ENCODE measurements around the gene SYNE2. TPM values are rescaled to one million over a fixed set of nuclear protein-coding genes. Genes with fewer than 3 reads are reported as not detected.
A peak's percentile ranks its signal among the peaks of the same experiment; 100 is the strongest.

The SYNE2 gene
- total RNA-seq, 1 donor from 2014 or later = 28.4 TPM

- DNase-seq (ENCODE audit: extremely low spot score, unreplicated experiment) = no peak
- peaks cover 3% of the 10 kb centered on the region for H3K36me3 Mint-ChIP-seq (ENCODE audit: unreplicated experiment)
- TF ChIP-seq CTCF (IDR thresholded peaks at IDR 0.05) = no peak
- no peaks in the 10 kb centered on the region for H3K9me3 Mint-ChIP-seq (ENCODE audit: unreplicated experiment)
- peak overlapping the region; percentile 89 for H3K27ac Mint-ChIP-seq (ENCODE audit: unreplicated experiment)
- no peak overlapping the region for H3K4me3 Mint-ChIP-seq (ENCODE audit: unreplicated experiment)
- H3K27me3 Mint-ChIP-seq (ENCODE audit: unreplicated experiment) = no peaks in the 10 kb centered on the region
- peaks cover 66% of the 10 kb centered on the region for H3K4me1 Mint-ChIP-seq (ENCODE audit: unreplicated experiment)
Measured at GRCh38 chr14:63897721-63898163, 44.9 kb downstream of the SYNE2 start.

DNA sequence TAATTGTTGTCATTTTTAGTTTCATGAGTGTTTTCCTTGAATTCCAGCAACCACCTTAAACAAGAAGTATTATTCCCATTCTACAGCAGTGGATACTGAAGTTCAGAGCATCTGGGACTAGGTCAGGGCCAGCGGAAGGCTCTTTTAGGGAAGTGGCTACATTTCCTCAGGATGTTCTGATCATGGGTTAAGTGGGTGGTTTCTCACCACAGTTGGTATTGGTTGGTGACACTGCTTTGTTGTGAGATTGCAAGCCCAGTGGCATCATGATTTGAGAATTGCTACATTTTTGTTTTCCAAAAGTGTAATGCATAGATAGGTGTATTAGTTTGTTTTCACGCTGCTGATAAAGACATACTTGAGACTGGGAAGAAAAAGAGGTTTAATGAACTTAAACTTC is 47.1 kb downstream of the SYNE2 start:
- TF ChIP-seq CTCF (IDR thresholded peaks at IDR 0.05) = no peak
- peaks cover 5% of the 10 kb centered on the region for H3K9me3 Mint-ChIP-seq (ENCODE audit: unreplicated experiment)
- H3K4me1 Mint-ChIP-seq (ENCODE audit: unreplicated experiment) = peaks cover 47% of the 10 kb centered on the region
- no peaks in the 10 kb centered on the region for H3K27me3 Mint-ChIP-seq (ENCODE audit: unreplicated experiment)
- DNase-seq (ENCODE audit: extremely low spot score, unreplicated experiment) = no peak
- no peak overlapping the region for H3K27ac Mint-ChIP-seq (ENCODE audit: unreplicated experiment)
- H3K4me3 Mint-ChIP-seq (ENCODE audit: unreplicated experiment) = no peak overlapping the region
- peaks cover 7% of the 10 kb centered on the region for H3K36me3 Mint-ChIP-seq (ENCODE audit: unreplicated experiment)

- no peak for TF ChIP-seq CTCF (IDR thresholded peaks at IDR 0.05)
- H3K36me3 Mint-ChIP-seq (ENCODE audit: unreplicated experiment) = peaks cover 7% of the 10 kb centered on the region
- DNase-seq (ENCODE audit: extremely low spot score, unreplicated experiment) = no peak
- H3K4me3 Mint-ChIP-seq (ENCODE audit: unreplicated experiment) = no peak overlapping the region
- peaks cover 10% of the 10 kb centered on the region for H3K9me3 Mint-ChIP-seq (ENCODE audit: unreplicated experiment)
- H3K27ac Mint-ChIP-seq (ENCODE audit: unreplicated experiment) = no peak overlapping the region
- no peaks in the 10 kb centered on the region for H3K27me3 Mint-ChIP-seq (ENCODE audit: unreplicated experiment)
- H3K4me1 Mint-ChIP-seq (ENCODE audit: unreplicated experiment) = peaks cover 36% of the 10 kb centered on the region
Measured at GRCh38 chr14:63901434-63902085, 48.8 kb downstream of the SYNE2 start.

GRCh38 chr14:63902375-63902976 is 49.7 kb downstream of the SYNE2 start:
- no peak for TF ChIP-seq CTCF (IDR thresholded peaks at IDR 0.05)
- peaks cover 28% of the 10 kb centered on the region for H3K4me1 Mint-ChIP-seq (ENCODE audit: unreplicated experiment)
- no peak for DNase-seq (ENCODE audit: extremely low spot score, unreplicated experiment)

GRCh38 chr14:63904724-63905123 is 51.9 kb downstream of the SYNE2 start:
- no peak for TF ChIP-seq CTCF (IDR thresholded peaks at IDR 0.05)
- Mint-ChIP-seq H3K9me3 (ENCODE audit: unreplicated experiment) (peaks cover 10% of the 10 kb centered on the region), H3K4me1 (ENCODE audit: unreplicated experiment) (peaks cover 34% of the 10 kb centered on the region), H3K36me3 (ENCODE audit: unreplicated experiment) (peaks cover 7% of the 10 kb centered on the region), H3K4me3 (ENCODE audit: unreplicated experiment) (no peak overlapping the region), H3K27ac (ENCODE audit: unreplicated experiment) (no peak overlapping the region), H3K27me3 (ENCODE audit: unreplicated experiment) (no peaks in the 10 kb centered on the region)
- DNase-seq (ENCODE audit: extremely low spot score, unreplicated experiment) = no peak

More at GRCh38 chr14:63902375-63902976, 49.7 kb downstream of the SYNE2 start:
- Mint-ChIP-seq H3K9me3 (ENCODE audit: unreplicated experiment) (peaks cover 10% of the 10 kb centered on the region), H3K27me3 (ENCODE audit: unreplicated experiment) (no peaks in the 10 kb centered on the region), H3K4me3 (ENCODE audit: unreplicated experiment) (no peak overlapping the region), H3K36me3 (ENCODE audit: unreplicated experiment) (peaks cover 7% of the 10 kb centered on the region), H3K27ac (ENCODE audit: unreplicated experiment) (no peak overlapping the region)

All from osteocyte (in vitro differentiated cells).